GM12874 (cell line): Measurements from ENCODE around the gene BBOX1.

Experiments used
- CTCF ChIP-seq: IDR thresholded peaks from 2 replicates; pipeline ENCODE4 v1.5.1; 2011; ENCODE audit warnings: low read depth, mild to moderate bottlenecking, control low read depth, low read length, moderate library complexity; ENCODE audit not compliant: insufficient read depth

Gene BBOX1

GRCh38 chr11:27031754-27032153, 8.9 kb upstream of the BBOX1 start:
- no peak for TF ChIP-seq CTCF

GRCh38 chr11:27039873-27040272, 742 bp upstream of the BBOX1 start:
- TF ChIP-seq CTCF = no peak

GRCh38 chr11:27041141-27041899, 705 bp downstream of the BBOX1 start:
- TF ChIP-seq CTCF = no peak

- no peak for TF ChIP-seq CTCF
These were observed 6.3 kb downstream of the BBOX1 start for GRCh38 chr11:27046956-27047355.

- TF ChIP-seq CTCF = no peak
These were observed 12.1 kb downstream of the BBOX1 start for GRCh38 chr11:27052668-27053067.

- TF ChIP-seq CTCF = no peak
These were observed 14.6 kb downstream of the BBOX1 start for GRCh38 chr11:27055065-27055682.

- no peak for TF ChIP-seq CTCF
These were observed 16.6 kb downstream of the BBOX1 start for GRCh38 chr11:27057091-27057780.
